ENCODE measurements around the gene HOXD11.

HOXD11 gene

GRCh38 chr2:176106581-176107539 is at the start of gene HOXD11:
Gene HOXD11 (plus strand): TSS chr2:176107280. CDS start chr2:176107356, 76 bp downstream.
- DNase-seq: no peak

GRCh38 chr2:176063958-176064357 is 43.1 kb upstream of the HOXD11 start:
- no peak for DNase-seq

GRCh38 chr2:176066645-176067588 is 40.2 kb upstream of the HOXD11 start:
- no peak for DNase-seq

GRCh38 chr2:176067589-176068418 is 39.3 kb upstream of the HOXD11 start:
- no peak for DNase-seq

GRCh38 chr2:176068419-176068832 is 38.7 kb upstream of the HOXD11 start:
- no peak for DNase-seq

- DNase-seq: no peak
These were observed 35.5 kb upstream of the HOXD11 start for GRCh38 chr2:176071330-176072291.

- no peak for DNase-seq
These were observed 34.8 kb upstream of the HOXD11 start for GRCh38 chr2:176072292-176072669.

GRCh38 chr2:176072951-176073904 is 33.9 kb upstream of the HOXD11 start:
- no peak for DNase-seq

GRCh38 chr2:176074919-176075425 is 32.1 kb upstream of the HOXD11 start:
- DNase-seq: no peak

GRCh38 chr2:176075481-176075880 is 31.6 kb upstream of the HOXD11 start:
- DNase-seq: no peak

- no peak for DNase-seq
These were observed 31.0 kb upstream of the HOXD11 start for GRCh38 chr2:176076063-176076462.

GRCh38 chr2:176076796-176077195 is 30.3 kb upstream of the HOXD11 start:
- no peak for DNase-seq

- no peak for DNase-seq
These were observed 28.4 kb upstream of the HOXD11 start for GRCh38 chr2:176078541-176079284.

GRCh38 chr2:176079285-176079830 is 27.7 kb upstream of the HOXD11 start:
- DNase-seq: no peak

GRCh38 chr2:176079831-176080539 is 27.1 kb upstream of the HOXD11 start:
- no peak for DNase-seq

- DNase-seq: no peak
These were observed 26.3 kb upstream of the HOXD11 start for GRCh38 chr2:176080540-176081375.

GRCh38 chr2:176081376-176081836 is 25.7 kb upstream of the HOXD11 start:
- no peak for DNase-seq
